Breast epithelium (tissue), 3 donors: ENCODE data around the gene SCT.

Experiments used
- POLR2AphosphoS5 ChIP-seq, 3 donors: sonication (generic); formaldehyde crosslinking; IDR thresholded peaks; one replicate each; pipeline ENCODE4 v1.6.1; 2017; ENCODE audit warnings: antibody characterized with exemption in 3 of 3
- TF ChIP-seq, protein P1 (sequence below), 3 donors: fragments of 450-650 bp; IDR thresholded peaks; one replicate each; pipeline ENCODE4 v1.5.1; 2016 to 2017; ENCODE audit warnings: antibody characterized with exemption in 3 of 3, mild to moderate bottlenecking in 3 of 3, moderate library complexity in 3 of 3

DNA sequence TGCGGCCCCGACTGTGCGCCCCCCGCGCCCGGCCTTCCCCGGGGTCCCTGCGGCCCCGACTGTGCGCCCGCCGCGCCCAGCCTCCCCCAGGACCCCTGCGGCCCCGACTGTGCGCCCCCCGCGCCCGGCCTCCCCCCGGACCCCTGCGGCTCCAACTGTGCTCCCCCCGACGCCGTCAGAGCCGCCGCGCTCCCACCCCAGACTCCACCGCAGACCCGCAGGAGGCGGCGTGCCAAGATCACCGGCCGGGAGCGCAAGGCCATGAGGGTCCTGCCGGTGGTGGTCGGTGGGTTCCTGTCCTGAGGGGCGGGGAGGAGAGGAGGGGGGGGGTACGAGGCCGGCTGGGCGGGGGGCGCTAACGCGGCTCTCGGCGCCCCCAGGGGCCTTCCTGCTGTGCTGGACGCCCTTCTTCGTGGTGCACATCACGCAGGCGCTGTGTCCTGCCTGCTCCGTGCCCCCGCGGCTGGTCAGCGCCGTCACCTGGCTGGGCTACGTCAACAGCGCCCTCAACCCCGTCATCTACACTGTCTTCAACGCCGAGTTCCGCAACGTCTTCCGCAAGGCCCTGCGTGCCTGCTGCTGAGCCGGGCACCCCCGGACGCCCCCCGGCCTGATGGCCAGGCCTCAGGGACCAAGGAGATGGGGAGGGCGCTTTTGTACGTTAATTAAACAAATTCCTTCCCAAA, 13.2 kb upstream of the SCT start:
- TF ChIP-seq POLR2AphosphoS5 (IDR thresholded peaks at IDR 0.05) = no peak
- TF ChIP-seq, protein P1, sequence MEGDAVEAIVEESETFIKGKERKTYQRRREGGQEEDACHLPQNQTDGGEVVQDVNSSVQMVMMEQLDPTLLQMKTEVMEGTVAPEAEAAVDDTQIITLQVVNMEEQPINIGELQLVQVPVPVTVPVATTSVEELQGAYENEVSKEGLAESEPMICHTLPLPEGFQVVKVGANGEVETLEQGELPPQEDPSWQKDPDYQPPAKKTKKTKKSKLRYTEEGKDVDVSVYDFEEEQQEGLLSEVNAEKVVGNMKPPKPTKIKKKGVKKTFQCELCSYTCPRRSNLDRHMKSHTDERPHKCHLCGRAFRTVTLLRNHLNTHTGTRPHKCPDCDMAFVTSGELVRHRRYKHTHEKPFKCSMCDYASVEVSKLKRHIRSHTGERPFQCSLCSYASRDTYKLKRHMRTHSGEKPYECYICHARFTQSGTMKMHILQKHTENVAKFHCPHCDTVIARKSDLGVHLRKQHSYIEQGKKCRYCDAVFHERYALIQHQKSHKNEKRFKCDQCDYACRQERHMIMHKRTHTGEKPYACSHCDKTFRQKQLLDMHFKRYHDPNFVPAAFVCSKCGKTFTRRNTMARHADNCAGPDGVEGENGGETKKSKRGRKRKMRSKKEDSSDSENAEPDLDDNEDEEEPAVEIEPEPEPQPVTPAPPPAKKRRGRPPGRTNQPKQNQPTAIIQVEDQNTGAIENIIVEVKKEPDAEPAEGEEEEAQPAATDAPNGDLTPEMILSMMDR (IDR thresholded peaks at IDR 0.05) = no peak
